ENCODE results near the gene FN1.
"Not testable (repeated sequence)": the region's sequence is repeated elsewhere in the genome, so short reads cannot be mapped to it uniquely, and the experiment has no call there.

FN1 gene

DNA sequence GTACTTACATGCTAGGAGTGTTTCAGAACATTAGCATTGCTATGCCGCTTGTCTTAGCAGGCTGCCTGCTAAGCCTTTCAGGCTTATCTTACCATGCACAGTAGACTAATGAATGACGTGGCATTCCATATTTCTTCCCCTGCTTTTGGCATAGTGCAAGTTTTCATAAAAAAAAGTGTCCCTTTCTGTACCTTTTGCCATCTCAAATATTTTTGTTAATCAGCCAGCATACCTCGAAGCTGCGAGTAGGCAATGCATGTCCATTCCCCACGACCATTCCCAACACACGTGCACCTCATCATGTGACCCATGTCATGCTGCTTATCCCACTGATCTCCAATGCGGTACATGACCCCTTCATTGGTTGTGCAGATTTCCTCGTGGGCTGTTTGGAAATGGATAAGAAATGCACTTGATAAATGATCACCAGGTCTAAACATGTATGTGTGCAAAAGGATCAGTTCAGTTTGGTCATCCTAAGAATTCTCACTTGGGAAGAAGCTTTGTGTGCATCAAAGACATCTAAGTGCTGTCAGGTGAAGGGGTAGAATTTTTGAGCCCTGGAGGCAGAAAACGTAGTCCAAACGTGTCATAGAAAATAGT, 13.9 kb downstream of the FN1 start:
- DNase-seq: no peak

DNA sequence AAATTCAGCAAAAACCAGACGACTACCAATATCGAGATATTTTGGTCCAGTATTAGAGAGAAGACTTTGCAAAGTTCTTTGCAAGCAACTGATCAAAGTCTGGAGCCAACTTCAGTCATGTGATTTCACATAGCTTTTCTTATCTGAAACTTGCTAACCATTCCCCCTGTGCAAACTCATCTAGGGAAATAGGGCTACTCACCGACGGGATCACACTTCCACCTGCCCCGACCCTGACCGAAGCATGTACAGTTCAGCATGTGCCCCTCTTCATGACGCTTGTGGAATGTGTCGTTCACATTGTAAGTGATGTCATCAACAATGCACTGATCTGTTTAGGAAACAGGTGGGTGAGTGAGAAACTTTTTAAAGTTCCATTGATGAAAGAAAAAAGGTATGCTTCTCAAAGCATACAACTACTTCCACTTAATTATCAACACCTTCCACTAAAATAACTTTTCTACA, 15.4 kb downstream of the FN1 start:
- no peak for DNase-seq

DNA sequence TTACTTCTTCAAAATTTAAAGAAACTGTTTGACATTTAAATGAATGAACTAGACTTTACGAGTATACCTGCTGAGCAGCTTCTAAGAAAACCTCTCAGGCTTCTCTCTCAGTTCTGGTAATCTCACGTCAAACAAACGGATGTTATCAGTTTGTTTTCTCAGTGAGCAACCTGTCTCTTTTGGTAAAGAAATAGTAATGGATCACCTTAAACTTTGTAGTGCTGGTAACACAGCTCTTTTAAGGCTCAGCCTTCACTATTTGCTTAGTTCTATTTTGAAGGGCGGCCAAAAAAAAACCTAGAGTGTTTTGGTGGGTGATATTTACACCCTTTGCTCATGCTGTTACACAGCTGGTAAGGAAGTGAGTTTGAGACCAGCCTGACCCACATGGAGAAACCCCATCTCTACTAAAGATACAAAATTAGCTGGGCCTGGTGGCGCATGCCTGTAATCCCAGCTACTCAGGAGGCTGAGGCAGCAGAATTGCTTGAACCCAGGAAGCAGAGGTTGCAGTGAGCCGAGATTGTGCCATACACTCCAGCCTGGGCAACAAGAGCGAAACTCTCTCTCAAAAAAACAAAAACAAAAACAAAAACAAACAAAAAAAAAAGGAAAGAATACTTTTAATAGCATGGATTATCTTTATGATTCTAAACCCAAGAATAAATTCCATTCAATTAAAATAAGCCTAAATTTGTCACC, 15.9 kb downstream of the FN1 start:
- no peak for DNase-seq

DNA sequence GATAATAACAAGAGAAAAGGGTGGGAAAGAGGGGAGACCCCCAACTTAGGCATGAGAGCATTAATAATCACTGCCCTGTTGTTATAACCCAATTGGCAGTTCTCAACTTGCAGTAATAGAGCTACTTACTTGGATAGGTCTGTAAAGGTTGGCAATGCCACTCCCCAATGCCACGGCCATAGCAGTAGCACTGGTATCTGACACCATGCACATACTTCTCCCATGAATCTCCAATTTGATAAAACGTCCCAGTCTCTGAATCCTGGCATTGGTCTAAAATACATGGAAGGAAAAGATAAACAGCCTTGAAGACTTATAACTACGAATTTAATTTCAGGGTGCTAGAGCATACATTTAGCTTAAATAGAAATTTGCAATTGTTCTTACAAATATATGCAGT, 16.8 kb downstream of the FN1 start:
- no peak for DNase-seq

DNA sequence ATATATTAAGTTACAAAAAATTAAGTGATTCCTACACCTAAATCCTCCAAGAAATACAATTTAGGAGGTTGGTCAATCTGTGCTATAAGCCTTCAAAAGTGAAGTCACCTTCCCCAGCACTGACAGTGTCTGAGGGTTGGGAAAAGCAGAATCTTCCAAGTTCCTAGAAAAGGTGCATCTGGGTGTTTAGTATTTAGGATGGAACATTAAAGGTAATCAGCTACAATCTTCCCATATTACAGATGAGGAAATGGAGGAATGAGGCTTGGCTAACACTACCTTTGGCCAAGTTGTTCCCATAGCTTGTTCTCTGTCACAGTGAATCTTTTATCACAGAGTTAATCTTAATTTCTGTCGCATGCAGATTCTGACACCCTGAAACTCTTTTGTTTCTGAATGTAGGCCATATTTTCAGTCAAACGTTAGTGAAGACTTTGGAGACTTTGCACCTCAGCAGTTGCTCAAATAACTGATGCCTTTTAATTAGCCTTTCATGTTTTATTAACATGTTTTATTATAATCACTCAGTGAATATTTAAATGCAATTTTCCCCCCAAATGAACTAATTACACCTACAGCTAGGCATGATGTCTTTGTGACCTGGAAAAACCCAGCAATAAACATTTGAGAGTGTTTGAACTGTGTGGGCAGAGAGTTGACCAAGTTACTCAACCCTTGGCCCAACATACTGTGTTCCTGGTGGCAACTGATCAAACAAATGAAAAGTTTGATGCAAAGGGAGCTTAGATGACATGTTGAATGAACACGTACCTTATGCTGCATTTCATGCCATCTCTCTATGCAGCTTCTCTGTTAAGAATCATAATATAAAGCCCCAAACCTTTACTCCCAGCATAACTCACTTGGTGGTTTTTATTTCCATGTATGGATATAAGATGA, 17.6 kb downstream of the FN1 start:
- no peak for DNase-seq

DNA sequence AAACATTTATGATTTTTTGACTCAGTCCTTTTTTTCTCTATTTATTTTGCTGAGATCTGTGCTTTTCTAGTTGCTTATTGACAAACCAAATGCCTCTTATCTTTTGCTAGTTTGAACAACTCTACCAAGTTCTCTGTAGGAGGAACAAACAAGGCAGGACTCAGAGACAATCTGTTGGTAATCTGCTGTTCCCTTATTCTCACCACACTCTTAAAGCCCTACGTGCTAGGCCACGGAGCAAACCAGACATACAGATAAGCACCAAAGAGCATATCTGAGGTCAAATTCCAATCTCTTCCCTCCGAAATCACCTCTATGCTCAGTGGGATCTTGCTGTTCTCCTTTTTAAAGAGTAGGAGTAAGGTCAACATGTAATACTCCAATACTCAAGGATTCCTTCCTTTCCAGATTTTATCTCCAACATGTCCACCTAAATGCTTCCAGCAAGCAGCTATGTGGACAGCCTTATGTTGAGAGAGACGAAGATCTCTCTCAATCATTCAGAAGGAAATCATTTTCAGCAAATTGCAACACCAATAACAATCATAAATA, 18.4 kb downstream of the FN1 start:
- no peak for DNase-seq

DNA sequence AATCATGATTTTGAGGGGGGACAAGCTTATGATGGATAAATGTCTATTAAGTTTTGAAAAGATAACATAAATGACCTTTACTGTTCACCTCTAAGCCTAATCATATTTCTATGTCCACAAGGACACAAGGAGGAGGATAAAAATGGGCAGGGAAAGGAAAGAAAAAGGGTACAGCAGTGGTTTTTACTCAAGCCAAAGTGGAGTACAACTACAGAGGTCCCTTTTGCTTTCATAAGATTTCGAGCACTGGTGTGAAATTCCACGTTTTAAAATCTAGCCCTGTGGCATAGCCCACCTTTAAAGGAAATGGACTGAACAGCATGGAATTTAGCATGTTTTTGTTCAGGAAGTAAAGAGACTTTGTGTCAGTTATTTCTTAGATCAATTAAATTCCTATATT, 19.2 kb downstream of the FN1 start:
- no peak for DNase-seq

DNA sequence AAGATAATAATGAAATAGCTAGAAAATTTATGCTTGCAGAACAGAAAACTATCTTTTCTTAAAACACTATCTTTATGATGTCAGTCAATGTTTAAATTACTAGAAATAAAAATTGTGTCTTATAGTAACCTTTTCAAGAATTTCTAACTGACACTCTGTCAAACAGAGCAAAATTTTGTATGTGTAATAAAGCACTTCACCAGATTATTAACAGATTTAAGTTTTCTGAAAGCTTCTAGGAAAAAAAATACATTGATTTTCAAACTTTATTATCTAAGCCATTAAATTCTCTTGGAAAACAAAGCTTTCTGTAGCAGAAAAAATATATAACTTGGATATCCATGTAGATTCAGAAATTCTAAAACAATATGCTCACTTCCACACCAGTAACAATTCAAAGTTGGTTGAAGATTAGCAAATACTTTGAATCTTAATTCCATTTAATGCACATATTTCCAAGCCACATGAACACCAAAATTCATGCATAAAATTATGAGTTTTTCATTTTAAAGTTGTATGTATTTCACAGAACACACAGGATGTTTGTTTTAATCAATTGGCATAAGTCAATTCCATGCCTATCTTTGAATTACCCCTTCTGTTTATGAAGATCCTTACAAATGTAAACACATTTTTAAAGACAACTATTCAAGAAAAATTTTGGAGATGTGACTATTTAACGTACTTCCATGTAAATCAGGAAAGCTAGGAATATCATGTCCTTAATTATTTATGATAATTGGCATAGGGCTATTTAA, 19.9 kb downstream of the FN1 start:
- DNase-seq: no peak

DNA sequence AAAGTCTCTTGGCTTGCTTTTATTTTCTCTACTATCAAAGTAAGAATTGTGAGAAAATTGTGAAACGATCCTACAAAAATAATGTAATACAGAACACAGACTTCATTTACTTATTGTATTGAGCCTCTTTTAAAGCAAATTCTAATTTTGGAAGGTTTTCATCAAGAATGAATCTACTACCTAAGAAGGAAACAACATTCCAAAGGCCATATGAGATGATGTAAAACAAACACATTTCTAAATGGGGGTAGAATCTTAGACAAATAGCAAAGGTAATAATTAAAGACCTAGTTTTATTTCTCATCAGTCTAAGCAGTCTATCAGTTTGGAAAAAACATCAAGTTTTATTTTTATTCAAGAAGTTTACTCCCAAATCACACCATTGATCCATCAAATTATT, 20.6 kb downstream of the FN1 start:
- DNase-seq: no peak

DNA sequence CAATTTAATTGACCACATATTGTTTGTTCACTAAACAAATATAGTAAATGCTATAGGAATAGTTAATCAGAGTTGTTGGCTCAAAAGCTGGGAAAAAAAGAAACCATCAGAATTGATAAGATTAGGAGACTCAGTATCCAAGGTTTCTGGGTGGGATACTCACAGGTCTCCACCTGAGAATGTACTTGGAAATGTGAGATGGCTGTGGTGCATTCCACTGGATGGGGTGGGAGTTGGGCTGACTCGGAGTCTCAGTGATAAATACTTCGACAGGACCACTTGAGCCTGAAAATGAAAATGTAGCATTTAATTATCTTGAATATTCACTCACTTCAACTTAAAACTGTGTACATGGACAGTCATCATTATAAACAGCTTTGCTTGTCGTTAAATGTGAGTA, 21.2 kb downstream of the FN1 start:
- DNase-seq: no peak

DNA sequence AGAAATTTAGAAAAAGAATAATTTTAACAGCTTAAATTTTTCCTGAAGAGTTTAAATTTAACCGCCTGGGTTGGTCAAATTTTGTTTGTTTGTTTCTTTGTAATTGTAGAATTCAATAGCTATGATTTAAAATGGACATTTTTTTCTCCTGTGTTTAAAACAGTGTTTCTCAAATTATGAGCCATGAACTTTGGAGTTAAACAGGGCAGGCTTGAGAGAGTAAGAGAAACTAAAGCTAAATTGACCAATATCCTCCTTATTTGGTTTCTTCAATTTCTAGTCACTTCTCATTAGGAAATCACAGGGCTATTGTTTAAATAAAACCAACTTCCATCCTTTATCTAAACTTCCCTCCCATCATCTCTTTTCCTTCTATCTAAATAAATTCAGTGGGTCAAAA, 21.9 kb downstream of the FN1 start:
- DNase-seq: no peak

DNA sequence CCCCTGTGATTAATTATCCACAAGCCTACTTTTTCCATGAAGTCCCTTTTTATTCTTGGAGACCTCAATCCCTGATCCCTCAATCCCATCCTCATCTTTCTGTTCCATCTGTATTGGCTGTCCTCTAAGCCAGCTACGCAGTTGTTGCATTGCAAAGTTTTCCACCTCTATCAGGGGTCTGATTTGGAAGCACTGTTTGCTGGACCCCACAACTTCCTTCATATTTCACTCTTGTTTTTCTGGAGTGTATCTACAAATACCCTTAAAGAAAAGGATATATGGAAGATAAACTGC, 22.4 kb downstream of the FN1 start:
- DNase-seq: no peak

DNA sequence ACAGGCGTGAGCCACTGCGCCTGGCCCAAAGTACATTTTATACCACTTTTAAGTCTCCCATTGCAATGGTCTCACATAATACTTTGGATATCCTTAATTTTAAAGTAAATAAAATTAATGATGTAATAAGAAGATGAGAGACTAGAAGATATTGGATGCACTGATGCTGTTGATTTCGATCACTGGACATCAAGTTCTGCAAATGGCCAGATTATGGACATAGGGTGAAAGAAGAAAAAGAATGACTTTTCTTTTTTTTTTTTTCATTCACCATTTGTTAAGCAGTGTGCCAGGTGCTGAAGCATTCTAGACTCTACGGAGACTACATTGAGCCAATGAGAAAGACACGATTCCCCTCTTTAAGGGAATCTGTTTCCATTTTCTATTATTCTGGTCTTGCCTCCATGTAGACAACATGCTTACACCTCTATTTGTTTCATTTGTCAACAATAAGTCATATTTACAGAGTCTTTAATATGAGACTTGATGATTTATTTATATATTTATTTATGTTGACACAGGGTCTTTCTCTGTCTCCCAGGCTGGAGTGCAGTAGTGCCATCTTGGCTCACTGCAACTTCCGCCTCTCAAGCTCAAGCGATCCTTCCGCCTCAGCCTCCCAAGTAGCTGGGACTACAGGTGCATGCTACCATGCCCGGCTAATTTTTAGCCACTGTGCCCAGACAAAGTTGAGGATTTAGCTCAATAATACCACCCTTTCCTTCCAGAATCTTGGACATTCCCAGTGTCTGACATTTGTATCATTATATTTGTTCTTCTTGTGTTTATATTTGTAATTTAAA, 23.7 kb downstream of the FN1 start:
- no peak for DNase-seq

DNA sequence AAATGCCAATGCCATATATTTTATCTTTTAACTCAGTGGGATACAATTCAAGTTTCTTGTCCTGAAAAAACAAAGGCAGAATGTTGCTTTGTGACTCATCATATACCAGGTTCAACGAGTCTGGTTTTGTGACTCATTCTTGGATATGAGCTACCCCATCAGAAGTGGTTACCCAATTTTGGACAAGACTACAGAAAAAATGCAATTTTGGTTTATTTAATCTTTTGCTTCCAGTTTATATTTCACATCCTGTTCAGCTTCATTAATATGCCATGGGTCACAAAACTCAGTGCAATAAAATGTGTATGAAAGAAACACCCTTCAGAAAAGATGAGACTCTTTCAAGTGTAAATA, 25.0 kb downstream of the FN1 start:
- no peak for DNase-seq

DNA sequence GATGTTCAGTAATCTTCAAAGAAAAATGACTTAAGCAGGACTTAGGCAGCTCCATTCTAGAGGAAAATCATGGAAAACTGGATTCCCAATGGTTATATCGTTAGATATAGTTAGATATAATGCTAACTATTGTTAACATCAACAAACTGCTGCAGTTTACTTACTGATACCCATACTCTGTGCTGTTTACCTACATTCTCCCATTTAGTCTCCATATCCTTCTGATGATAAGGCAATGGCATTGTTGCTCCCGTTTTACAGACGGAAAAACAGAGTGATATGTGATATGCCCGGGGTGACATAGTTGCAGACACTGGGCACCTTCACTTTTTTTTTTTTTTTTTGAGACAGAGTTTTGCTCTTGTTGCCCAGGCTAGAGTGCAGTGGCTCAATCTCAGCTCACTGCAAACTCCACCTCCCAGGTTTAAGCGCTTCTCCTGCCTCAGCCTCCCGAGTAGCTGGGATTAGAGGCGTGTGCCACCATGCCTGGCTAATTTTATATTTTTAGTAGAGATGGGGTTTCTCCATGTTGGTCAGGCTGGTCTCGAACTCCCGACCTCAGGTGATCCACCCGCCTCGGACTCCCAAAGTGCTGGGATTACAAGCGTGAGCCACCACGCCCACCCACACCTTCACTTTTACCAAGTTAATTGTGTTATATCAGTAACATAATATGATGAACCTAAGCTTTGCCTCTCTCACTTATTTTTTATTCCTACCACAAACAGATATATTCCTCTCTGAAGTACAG, 25.5 kb downstream of the FN1 start:
- not testable (repeated sequence) for DNase-seq

DNA sequence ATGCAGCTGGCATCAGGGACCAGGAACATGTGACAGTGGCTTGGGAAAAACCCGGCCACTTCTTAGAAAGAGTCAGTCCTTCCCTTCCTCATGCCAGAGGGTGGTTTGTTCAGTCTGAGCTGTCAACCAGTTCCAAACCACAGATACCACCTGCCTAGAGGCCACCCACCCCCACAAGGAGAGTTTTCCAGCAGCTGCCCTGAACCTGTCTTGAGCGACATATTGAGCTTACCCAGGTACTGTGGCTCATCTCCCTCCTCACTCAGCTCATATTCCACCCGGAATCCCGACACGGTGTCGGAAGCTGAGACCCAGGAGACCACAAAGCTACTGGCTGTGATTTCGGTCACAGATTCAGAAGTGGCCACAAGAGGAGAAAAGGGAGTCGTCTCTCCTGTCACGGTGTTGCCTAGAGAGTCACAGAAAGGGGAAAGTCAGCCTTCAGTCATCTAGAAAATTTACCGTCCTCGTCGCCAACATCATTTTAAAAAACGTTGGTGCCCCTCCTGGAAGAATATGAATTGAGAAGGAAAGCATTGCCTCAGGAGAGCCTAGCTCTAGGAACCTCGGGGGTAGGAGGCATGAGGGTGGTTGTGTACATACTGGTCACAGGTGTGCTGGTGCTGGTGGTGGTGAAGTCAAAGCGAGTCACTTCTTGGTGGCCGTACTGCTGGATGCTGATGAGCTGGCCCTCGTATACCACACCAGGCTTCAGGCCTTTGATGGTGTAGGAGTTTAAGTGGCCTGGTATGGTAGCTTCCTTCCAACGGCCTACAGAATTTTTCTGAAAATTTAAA, 26.3 kb downstream of the FN1 start:
- DNase-seq: no peak

DNA sequence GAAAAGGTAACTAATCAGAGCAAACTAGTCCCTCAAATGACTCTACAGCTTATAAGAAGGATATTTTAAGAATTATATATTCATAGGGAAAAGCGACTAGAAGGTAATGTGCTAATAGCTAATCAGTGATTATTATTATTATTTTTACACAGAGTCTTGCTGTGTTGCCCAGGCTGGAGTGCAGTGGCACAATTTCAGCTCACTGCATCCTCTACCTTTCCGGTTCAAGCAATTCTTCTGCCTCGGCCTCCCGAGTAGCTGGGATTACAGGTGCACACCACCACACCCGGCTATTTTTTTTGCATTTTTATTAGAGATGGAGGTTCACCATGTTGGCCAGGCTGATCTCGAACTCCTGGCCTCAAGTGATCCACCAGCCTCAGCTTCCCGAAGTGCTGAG, 27.4 kb downstream of the FN1 start:
- not testable (repeated sequence) for DNase-seq

DNA sequence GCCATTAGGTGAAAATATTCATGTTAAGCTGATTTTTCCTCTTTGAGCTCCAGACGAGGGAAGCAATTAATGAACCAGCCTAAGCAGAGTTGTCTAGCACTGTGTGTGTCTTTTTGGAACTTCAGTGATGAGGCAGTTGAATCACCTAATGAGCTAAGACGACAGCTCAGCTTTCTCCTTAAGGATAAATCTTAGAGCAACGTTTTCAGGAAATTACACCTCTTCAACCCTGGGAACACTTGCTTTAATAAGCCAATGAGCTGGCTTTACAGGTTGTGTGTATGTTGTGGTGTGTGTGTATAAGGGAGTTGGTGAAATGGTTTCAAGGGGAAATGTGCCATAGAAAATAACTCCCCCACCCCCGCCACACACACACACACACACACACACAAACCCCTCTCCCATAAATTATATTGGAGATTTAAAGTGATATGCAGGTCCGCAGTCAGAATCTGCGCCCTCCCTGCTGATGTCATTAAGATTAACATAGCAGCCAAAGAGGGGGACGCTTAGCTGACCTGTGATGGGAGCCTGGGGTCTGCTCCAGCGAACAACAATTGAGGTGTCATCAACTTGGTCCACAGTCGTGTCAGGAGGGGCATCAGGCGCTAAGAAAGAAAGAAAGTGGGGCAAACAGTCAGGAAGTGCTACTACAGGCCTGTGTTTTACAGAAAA, 28.1 kb downstream of the FN1 start:
- no peak for DNase-seq

DNA sequence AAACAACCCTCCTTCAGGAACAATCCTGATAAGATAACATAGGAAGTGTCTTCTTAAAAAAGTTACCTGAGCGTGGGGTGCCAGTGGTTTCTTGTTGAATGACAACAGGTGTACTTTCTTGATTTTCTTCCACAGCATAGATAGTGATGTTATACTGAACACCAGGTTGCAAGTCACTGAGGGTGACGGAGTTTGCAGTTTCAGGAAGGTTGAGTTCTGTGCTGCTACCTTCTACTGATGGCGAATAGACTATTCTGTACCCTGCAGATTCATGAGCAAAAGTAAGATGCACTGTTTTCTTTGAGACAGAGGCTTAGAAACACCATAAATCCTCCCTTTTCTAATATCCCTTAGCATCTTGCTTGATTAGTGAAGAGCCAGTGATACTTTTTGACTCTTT, 28.8 kb downstream of the FN1 start:
- no peak for DNase-seq

All from activated naive CD4-positive, alpha-beta T cell treated with anti-CD3 and anti-CD28 coated beads, Interleukin-2, amount 50 U/mL, for 16 hours (primary cell).